Measurements from ENCODE around the gene IFT22.
A peak's percentile ranks its signal among the peaks of the same experiment; 100 is the strongest.

IFT22 gene

DNA sequence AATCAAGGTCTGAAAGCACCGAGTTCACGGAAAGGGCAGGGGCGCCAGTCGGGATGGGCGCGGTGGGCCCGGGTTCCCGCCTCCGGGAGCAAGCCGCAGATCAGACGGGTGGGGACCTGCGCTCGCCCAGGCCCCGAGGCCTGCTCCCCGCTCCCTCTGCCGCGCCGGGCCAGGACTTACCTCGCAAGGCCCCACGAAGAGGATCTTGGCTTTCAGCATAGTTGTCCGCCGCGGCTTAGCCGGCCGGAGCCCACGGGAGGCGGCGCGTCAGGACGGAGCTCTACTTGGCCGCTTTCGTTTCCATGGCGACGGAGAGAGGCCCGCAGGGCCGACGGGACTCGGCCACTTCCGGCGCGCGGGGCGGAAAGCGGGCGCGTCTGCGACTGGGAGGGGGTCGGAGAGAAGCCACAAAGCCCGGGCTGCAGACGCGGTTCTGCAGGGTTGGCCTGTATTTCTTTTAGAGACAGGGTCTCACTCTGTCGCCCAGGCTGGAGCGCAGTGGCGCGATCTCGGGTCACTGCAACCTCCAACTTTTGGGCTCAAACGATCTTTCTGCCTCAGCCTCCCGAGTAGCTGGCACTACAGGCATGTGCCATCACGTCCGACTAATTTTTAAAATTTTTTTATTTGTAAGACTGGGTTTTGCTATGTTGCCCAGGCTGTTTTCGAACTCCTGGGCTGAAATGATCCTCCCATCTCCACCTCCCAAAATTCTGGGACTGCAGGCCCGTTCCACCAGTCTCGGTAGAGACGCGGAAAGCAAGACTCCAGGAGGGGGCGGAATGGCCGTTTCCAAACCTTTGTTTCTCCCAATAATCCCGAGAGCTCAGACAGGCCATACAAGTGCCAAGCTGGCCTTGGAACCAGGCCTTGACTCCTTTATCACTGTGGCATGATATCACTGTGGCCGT, at the start of gene IFT22:
IFT22 (minus strand) TSS at position 322 of the 911 bp plus-strand sequence; CDS start at position 219, 103 bp downstream.
- Histone ChIP-seq H4K20me1 (ENCODE audit: insufficient read depth, low read length) (no peaks in the 10 kb centered on the region), H3K4me3 (ENCODE audit: low read depth in 1 of 2, low read length in 2 of 2) (peak within 1 kb of the TSS; percentile 44 to 96; a peak in 3 of 4 replicates)

GRCh38 chr7:101370836-101371235, 49.2 kb upstream of the IFT22 start:
- no peak overlapping the region for H2AFZ ChIP-seq (ENCODE audit: low read depth, low read length)
- ATAC-seq (ENCODE audit: insufficient read depth, low read depth), result peak; percentile 35; the same call in 2 of the 3 replicates

More for the DNA sequence above, at the start of gene IFT22:
- ATAC-seq (ENCODE audit: insufficient read depth, low read depth) (peak; percentile 97), DNase-seq (peak; percentile 91)
- Histone ChIP-seq H2AFZ (ENCODE audit: low read depth, low read length) (peak within 1 kb of the TSS; percentile 96), H3K4me1 (ENCODE audit: insufficient read depth, low read length) (peaks cover 21% of the 10 kb centered on the region), H3K4me2 (ENCODE audit: insufficient read depth, low read length) (peak within 1 kb of the TSS; percentile 79), H3K9ac (ENCODE audit: low read depth, low read length) (peak within 1 kb of the TSS; percentile 78), H3K27me3 (ENCODE audit: insufficient read depth, low read length, poor library complexity) (no peaks in the 10 kb centered on the region), H3K9me3 (ENCODE audit: insufficient read depth, low read length, severe bottlenecking) (no peaks in the 10 kb centered on the region), H3K79me2 (ENCODE audit: insufficient read depth, low read length) (peaks cover 13% of the 10 kb centered on the region), H3K27ac (ENCODE audit: low read length) (peak within 1 kb of the TSS; percentile 87), H3K36me3 (ENCODE audit: insufficient read depth, low read length) (peaks cover 7% of the 10 kb centered on the region; the same call in 1 of the 2 replicates)
- TF ChIP-seq EZH2 (IDR thresholded peaks at IDR 0.05; ENCODE audit: borderline replicate concordance, low read depth, low read length, severe bottlenecking) (no peak), CTCF (IDR thresholded peaks at IDR 0.05; ENCODE audit: borderline replicate concordance, extremely low read depth, low read length, poor library complexity, severe bottlenecking) (peak; percentile 37)

GRCh38 chr7:101368422-101369165, 47.0 kb upstream of the IFT22 start:
- Histone ChIP-seq H3K4me2 (ENCODE audit: insufficient read depth, low read length) (no peak overlapping the region), H3K9ac (ENCODE audit: low read depth, low read length) (no peak overlapping the region), H3K36me3 (ENCODE audit: insufficient read depth, low read length) (no peaks in the 10 kb centered on the region), H4K20me1 (ENCODE audit: insufficient read depth, low read length) (no peaks in the 10 kb centered on the region), H3K4me1 (ENCODE audit: insufficient read depth, low read length) (no peaks in the 10 kb centered on the region), H3K9me3 (ENCODE audit: insufficient read depth, low read length, severe bottlenecking) (no peaks in the 10 kb centered on the region), H3K4me3 (ENCODE audit: low read depth in 1 of 2, low read length in 2 of 2) (no peak overlapping the region), H2AFZ (ENCODE audit: low read depth, low read length) (no peak overlapping the region), H3K27me3 (ENCODE audit: insufficient read depth, low read length, poor library complexity) (peaks cover 4% of the 10 kb centered on the region), H3K79me2 (ENCODE audit: insufficient read depth, low read length) (no peaks in the 10 kb centered on the region), H3K27ac (ENCODE audit: low read length) (no peak overlapping the region)
- ATAC-seq (ENCODE audit: insufficient read depth, low read depth), result no peak
- DNase-seq, result no peak
- TF ChIP-seq CTCF (IDR thresholded peaks at IDR 0.05; ENCODE audit: borderline replicate concordance, extremely low read depth, low read length, poor library complexity, severe bottlenecking), result no peak
- no peak for TF ChIP-seq EZH2 (IDR thresholded peaks at IDR 0.05; ENCODE audit: borderline replicate concordance, low read depth, low read length, severe bottlenecking)

More at GRCh38 chr7:101370836-101371235, 49.2 kb upstream of the IFT22 start:
- no peaks in the 10 kb centered on the region for H3K79me2 ChIP-seq (ENCODE audit: insufficient read depth, low read length)
- H3K4me3 ChIP-seq (ENCODE audit: low read depth in 1 of 2, low read length in 2 of 2), result no peak overlapping the region
- H4K20me1 ChIP-seq (ENCODE audit: insufficient read depth, low read length), result no peaks in the 10 kb centered on the region
- H3K9ac ChIP-seq (ENCODE audit: low read depth, low read length), result no peak overlapping the region
- H3K9me3 ChIP-seq (ENCODE audit: insufficient read depth, low read length, severe bottlenecking), result no peaks in the 10 kb centered on the region
- no peaks in the 10 kb centered on the region for H3K4me1 ChIP-seq (ENCODE audit: insufficient read depth, low read length)
- no peak overlapping the region for H3K4me2 ChIP-seq (ENCODE audit: insufficient read depth, low read length)
- TF ChIP-seq EZH2 (IDR thresholded peaks at IDR 0.05; ENCODE audit: borderline replicate concordance, low read depth, low read length, severe bottlenecking) (no peak), CTCF (IDR thresholded peaks at IDR 0.05; ENCODE audit: borderline replicate concordance, extremely low read depth, low read length, poor library complexity, severe bottlenecking) (no peak)
- no peak overlapping the region for H3K27ac ChIP-seq (ENCODE audit: low read length)
- no peaks in the 10 kb centered on the region for H3K36me3 ChIP-seq (ENCODE audit: insufficient read depth, low read length)
- peak; percentile 6 for DNase-seq
- H3K27me3 ChIP-seq (ENCODE audit: insufficient read depth, low read length, poor library complexity), result peaks cover 4% of the 10 kb centered on the region

All from DND-41 (cell line).